Spinal cord (tissue), 10 donors: Measurements from ENCODE around the gene PVR. TPM values are rescaled to one million over a fixed set of nuclear protein-coding genes. Genes with fewer than 3 reads are reported as not detected.

ENCODE experiments used
- DNase-seq, 6 donors: peaks; one replicate each; pipeline versions ENCODE4 v3.0.0 to v3.0.0-alpha.2; 2013 to 2015; ENCODE audit warnings: low spot score in 6 of 6, low read depth in 4 of 6
- H3K27ac ChIP-seq: one replicate; pipeline ENCODE4 v1.5.1; 2013; ENCODE audit warnings: low read depth, low read length, control low read depth
- H3K27me3 ChIP-seq: one replicate; pipeline ENCODE4 v1.6.1; 2013; ENCODE audit warnings: low read length; ENCODE audit not compliant: control insufficient read depth, insufficient read depth
- H3K36me3 ChIP-seq: one replicate; pipeline ENCODE4 v1.6.1; 2013; ENCODE audit warnings: low read length; ENCODE audit not compliant: control insufficient read depth, insufficient read depth
- H3K4me1 ChIP-seq: one replicate; pipeline ENCODE4 v1.6.1; 2013; ENCODE audit warnings: low read length; ENCODE audit not compliant: control insufficient read depth, insufficient read depth
- H3K4me3 ChIP-seq: one replicate; pipeline ENCODE4 v1.5.1; 2013; ENCODE audit warnings: low read depth, low read length, control low read depth
- H3K9me3 ChIP-seq: one replicate; pipeline ENCODE4 v1.6.1; 2013; ENCODE audit warnings: low read length; ENCODE audit not compliant: control insufficient read depth, insufficient read depth
- WGBS: methylation state at CpG from one replicate; pipeline ENCODE4 v1.1.5; 2013; ENCODE audit warnings: missing lambda C conversion rate; ENCODE audit not compliant: insufficient coverage; 5-methylcytosine and 5-hydroxymethylcytosine counted together
- long read RNA-seq, 4 donors: transcript quantifications; one replicate each; lab custom pipeline, GENCODE V29; 2026
- polyA plus RNA-seq, 2 donors: library from polyadenylated mRNA; unstranded; fragments of 120-200 nt; gene quantifications; one replicate each; pipeline ENCODE4 v1.2.1, GENCODE V29; 2013; ENCODE audit not compliant: insufficient read length in 2 of 2
- total RNA-seq, 2 donors: library from RNA; depleted of rRNA in 1 of 2; stranded (reverse); fragments of 120-200 nt in 1 of 2; fragments of >200 nt in 1 of 2; gene quantifications; one replicate each; pipeline versions ENCODE4 v1.2.3 to v1.2.4, GENCODE V29; 2013 to 2014
- donor health status: healthy.

The PVR gene, protein sequence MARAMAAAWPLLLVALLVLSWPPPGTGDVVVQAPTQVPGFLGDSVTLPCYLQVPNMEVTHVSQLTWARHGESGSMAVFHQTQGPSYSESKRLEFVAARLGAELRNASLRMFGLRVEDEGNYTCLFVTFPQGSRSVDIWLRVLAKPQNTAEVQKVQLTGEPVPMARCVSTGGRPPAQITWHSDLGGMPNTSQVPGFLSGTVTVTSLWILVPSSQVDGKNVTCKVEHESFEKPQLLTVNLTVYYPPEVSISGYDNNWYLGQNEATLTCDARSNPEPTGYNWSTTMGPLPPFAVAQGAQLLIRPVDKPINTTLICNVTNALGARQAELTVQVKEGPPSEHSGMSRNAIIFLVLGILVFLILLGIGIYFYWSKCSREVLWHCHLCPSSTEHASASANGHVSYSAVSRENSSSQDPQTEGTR
- total RNA-seq, result 10 to 100 TPM; 25.3 to 29.8 TPM
- 10 to 100 TPM; 25.7 to 26.3 TPM for polyA plus RNA-seq
- long read RNA-seq, donor 1, partial matches to known transcripts, result 0 of 4 reads
- long read RNA-seq, donor 1, other reads (novel, unspliced or antisense), result 0 of 4 reads
- long read RNA-seq, donor 2, result 0 reads
- long read RNA-seq, donor 3, partial matches to known transcripts, result 0 of 1 reads
- long read RNA-seq, donor 3, other reads (novel, unspliced or antisense), result 0 of 1 reads
- long read RNA-seq, donor 4, partial matches to known transcripts, result 0 of 4 reads
- long read RNA-seq, donor 4, other reads (novel, unspliced or antisense), result 0 of 4 reads

DNA sequence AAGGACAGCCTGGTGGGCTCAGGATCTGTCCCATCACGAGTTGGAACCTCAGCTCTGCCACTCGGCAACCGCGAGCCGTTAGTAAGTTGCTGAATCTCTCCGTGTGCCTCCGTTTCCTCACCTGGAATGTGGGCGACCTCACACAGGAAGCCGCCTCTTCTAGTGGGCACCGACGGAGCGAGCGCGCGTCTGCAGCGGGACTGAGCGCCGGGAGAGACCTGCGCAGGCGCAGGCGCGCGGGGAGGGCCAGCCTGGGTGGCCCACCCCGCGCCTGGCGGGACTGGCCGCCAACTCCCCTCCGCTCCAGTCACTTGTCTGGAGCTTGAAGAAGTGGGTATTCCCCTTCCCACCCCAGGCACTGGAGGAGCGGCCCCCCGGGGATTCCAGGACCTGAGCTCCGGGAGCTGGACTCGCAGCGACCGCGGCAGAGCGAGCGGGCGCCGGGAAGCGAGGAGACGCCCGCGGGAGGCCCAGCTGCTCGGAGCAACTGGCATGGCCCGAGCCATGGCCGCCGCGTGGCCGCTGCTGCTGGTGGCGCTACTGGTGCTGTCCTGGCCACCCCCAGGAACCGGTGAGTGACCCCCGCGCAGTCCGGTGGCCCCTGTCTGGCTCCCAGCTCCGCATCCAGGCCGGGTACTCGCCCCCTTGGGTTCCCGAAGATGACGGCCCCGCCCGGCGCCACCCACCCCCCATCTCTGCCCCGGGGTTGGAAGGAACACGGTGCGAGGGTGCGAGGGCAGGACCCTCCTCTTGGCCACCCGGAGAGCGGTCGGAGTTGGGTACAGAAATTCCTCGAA lies at the start of gene PVR:
Gene PVR, plus strand, starts transcription at position 306 of the 797 bp plus-strand sequence. Its CDS starts 187 bp downstream, at position 493.
- peak within 1 kb of the TSS; percentile 62 for H3K4me3 ChIP-seq
- H3K27me3 ChIP-seq, result no peaks in the 10 kb centered on the region
- no peaks in the 10 kb centered on the region for H3K9me3 ChIP-seq
- peaks cover 6% of the 10 kb centered on the region for H3K4me1 ChIP-seq
- peak; percentile 31 to 87 (median 48) for DNase-seq
- no peak within 1 kb of the TSS for H3K27ac ChIP-seq
- H3K36me3 ChIP-seq, result peaks cover 12% of the 10 kb centered on the region
- WGBS, result under 1% methylated on average over 70 of the region's 70 CpGs

DNA sequence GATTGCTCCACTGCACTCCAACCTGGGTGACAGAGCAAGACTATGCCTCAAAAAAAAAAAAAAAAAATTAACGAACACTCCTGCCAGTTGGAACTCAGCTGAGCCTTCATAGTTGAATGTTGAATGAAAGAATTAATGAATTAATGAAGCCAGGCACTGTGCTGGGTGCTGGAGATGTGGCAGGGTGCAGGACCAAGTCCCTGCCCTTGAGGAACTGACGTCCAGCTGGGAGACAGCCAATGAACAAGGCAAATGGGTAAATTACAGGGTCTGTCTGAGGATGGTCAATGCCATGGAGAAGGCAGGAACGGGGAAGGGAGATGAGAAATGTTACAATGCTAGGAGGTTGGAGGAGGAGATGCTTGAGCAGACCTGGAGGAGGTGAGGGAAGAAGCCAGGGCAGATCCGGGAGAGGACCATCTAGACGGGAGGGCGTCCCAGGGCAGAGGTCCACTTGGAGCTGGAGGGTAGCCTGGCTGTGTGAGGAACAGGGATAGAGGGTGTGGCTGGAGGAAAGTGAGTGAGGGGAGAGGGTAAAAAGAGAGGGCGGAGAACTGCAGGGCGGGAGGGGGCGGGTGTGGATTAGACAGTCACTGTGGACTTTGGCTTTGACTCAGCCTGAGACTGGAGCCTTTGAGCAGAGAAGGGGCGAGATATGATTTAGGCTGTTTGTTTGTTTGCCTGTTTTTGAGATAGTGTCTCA lies 47.1 kb upstream of the PVR start:
- Histone ChIP-seq H3K4me3 (no peak overlapping the region), H3K27me3 (peaks cover 3% of the 10 kb centered on the region), H3K27ac (no peak overlapping the region), H3K4me1 (no peaks in the 10 kb centered on the region), H3K36me3 (no peaks in the 10 kb centered on the region), H3K9me3 (no peaks in the 10 kb centered on the region)
- DNase-seq, result no peak
- WGBS, result 79% methylated on average over 10 of the region's 10 CpGs

DNA sequence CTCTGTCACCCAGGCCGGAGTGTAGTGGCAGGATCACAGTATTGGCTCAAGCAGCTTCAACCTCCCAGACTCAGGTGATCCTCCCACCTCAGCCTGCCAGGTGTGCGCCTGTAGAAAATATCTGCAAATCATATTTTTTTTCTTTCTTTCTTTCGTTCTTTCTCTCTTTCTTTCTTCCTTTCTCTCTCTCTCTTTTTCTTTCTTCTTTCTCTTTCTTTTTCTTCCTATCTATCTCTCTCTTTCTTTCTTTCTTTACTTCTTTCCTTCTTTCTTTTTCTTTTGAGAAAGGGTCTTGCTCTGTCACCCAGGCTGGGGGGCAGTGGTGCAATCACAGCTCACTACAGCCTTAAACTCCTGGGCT lies 46.6 kb upstream of the PVR start:
- Histone ChIP-seq H3K27ac (no peak overlapping the region), H3K27me3 (peaks cover 3% of the 10 kb centered on the region), H3K4me3 (no peak overlapping the region), H3K4me1 (no peaks in the 10 kb centered on the region), H3K9me3 (no peaks in the 10 kb centered on the region), H3K36me3 (no peaks in the 10 kb centered on the region)
- WGBS, result 68% methylated on average over 3 of the region's 3 CpGs
- DNase-seq, result no peak

DNA sequence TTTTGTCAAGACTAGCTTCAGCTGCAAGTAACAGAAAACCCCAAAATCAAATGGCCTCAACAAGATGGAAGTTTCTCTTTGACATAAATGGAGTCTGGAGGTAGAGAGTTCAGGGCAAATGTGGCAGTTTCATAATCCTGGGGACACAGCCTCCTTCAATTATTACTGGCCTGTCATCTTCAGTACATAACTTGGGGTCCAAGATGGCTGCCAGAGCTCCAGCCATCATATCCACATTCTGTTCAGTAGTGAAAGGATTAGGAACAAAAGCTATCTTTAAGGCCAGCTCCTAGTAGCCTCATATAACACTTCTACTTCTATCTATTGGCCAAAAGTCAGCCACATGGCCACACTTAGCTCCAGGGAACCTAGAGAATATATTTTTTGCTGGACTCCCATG lies 45.4 kb upstream of the PVR start:
- no peaks in the 10 kb centered on the region for H3K4me1 ChIP-seq
- H3K9me3 ChIP-seq, result no peaks in the 10 kb centered on the region
- no peaks in the 10 kb centered on the region for H3K36me3 ChIP-seq
- H3K4me3 ChIP-seq, result no peak overlapping the region
- no peak overlapping the region for H3K27ac ChIP-seq
- no peak for DNase-seq
- H3K27me3 ChIP-seq, result peaks cover 3% of the 10 kb centered on the region

DNA sequence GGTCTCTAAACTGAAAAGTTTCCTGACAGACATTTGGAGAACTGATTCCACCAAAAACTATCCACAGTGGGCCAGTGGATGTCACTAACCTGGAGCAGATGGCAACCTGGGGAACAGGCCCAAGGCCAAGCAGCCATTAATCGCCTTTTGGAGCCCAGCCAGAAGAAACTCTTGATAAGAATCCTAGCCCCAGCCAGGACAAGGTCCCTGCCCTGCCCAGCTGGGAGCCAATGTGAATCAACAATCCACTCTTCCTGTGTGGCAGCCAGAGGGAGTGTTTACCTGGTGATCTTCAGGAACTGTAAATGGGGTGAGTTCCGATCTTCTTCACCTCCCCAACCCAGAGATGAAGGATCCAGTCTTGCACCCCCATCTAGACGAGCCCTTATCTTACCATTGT lies 44.8 kb upstream of the PVR start:
- peaks cover 3% of the 10 kb centered on the region for H3K27me3 ChIP-seq
- DNase-seq, result no peak
- 90% methylated on average over 2 of the region's 3 CpGs for whole genome bisulfite sequencing
- no peak overlapping the region for H3K4me3 ChIP-seq
- H3K4me1 ChIP-seq, result no peaks in the 10 kb centered on the region
- H3K36me3 ChIP-seq, result no peaks in the 10 kb centered on the region
- no peak overlapping the region for H3K27ac ChIP-seq
- no peaks in the 10 kb centered on the region for H3K9me3 ChIP-seq

DNA sequence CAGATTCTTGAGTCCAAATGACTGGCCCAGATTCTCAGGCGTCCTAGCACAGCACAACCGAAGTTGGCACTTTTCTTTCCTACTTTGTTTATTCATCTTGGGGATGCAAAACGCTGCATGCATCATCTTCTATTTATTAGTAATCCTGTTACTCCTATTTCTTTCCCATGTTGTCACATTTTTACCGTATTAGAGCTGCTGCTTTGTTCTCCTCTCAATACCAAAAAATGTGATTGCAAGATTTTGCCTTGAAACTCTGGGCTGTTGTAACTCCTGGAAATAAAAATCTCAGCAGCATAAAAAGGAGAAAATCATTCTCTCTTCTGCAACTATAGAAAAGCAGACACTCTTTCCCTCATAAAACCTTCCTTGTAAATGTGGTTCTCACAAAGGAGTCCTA lies 43.2 kb upstream of the PVR start:
- Histone ChIP-seq H3K27ac (no peak overlapping the region), H3K9me3 (no peaks in the 10 kb centered on the region), H3K4me1 (no peaks in the 10 kb centered on the region), H3K27me3 (peaks cover 3% of the 10 kb centered on the region), H3K36me3 (no peaks in the 10 kb centered on the region), H3K4me3 (no peak overlapping the region)
- 57% methylated on average over 4 of the region's 4 CpGs for WGBS
- no peak for DNase-seq

DNA sequence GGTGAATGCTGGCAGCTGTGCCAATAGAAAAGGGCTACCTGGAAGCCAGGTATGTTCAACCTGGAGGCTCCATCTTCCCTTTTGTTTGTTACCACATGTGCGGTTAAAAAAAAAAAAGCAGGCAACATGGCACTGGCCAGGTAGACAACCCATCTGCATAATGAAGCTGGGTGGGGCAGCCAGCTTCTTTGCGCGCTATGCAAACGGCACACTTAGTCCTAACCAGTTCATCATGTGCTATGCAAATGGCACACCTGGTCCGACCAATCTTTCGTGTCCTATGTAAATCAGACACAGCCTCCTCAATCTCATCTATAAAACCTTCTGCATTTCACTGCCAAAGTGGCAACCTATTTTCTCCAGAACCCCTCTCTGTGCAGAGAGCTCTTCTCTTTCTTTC lies 41.6 kb upstream of the PVR start:
- Histone ChIP-seq H3K4me3 (no peak overlapping the region), H3K27ac (no peak overlapping the region), H3K9me3 (no peaks in the 10 kb centered on the region), H3K36me3 (no peaks in the 10 kb centered on the region), H3K27me3 (peaks cover 3% of the 10 kb centered on the region), H3K4me1 (no peaks in the 10 kb centered on the region)
- no peak for DNase-seq
- 88% methylated on average over 6 of the region's 6 CpGs for WGBS

DNA sequence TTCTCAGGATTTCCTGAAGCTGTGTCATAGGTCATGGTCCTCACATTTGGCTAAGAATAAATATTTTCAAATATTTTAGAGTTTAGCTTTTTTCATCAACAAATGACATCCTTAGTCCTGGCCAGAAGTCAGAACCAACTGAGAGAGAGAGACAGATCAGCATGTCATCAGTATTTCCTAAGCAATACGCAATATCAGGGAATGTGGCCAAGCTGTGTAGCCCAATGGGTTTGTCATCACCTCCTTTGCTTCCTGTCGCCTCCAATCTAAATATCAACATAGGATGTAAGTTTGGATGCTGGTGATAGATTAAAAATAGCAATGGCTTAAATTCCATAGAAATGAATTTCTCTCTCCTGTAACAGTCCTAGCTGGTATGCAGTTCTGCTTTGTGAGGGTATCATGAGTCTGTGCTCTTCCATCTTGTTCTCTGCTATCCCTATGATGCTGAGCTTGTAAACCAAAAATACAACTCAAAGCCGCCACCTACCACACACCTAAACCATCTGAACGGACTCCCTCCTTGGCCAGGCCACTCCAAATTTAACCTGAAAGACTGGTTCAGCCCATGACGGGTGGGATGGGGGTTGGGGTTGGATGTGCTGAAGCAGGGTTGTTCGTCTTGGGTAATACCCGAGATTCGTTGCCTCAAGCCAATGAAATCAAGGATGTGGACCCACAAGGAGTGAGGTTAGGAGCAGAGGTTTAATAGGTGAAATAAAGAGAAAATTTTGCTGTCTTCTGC lies 40.3 kb upstream of the PVR start:
- 88% methylated on average over 5 of the region's 8 CpGs for WGBS

DNA sequence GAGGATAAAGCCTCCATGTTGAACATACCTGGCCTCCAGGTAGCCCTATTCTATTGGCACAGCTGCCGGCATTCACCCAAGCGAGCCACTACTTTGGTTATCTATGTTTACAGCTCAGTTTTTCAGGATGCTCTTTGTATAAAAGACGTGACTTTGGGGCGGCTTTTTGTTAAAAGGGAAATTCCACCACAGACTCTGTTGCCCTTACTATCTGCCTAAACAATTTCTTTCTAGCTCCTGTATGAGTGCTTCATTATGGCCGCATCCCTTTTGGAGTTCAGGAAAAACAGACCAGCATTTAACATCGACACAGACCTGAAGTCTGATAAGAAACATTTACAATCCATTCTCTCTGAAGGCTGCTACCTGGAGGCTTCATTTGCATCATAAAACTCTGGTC lies 39.5 kb upstream of the PVR start:
- 66% methylated on average over 3 of the region's 6 CpGs for WGBS
- Histone ChIP-seq H3K9me3 (no peaks in the 10 kb centered on the region), H3K4me1 (no peaks in the 10 kb centered on the region), H3K36me3 (no peaks in the 10 kb centered on the region), H3K4me3 (no peak overlapping the region), H3K27ac (no peak overlapping the region), H3K27me3 (peaks cover 3% of the 10 kb centered on the region)
- no peak for DNase-seq

More for the DNA sequence above, 40.3 kb upstream of the PVR start:
- H3K27me3 ChIP-seq, result peaks cover 3% of the 10 kb centered on the region
- no peaks in the 10 kb centered on the region for H3K36me3 ChIP-seq
- peak in 1 of 6 donors; percentile 26 for DNase-seq
- no peak overlapping the region for H3K4me3 ChIP-seq
- H3K9me3 ChIP-seq, result no peaks in the 10 kb centered on the region
- no peak overlapping the region for H3K27ac ChIP-seq
- H3K4me1 ChIP-seq, result no peaks in the 10 kb centered on the region
